ENCODE results near the gene KCNIP1.

DNA sequence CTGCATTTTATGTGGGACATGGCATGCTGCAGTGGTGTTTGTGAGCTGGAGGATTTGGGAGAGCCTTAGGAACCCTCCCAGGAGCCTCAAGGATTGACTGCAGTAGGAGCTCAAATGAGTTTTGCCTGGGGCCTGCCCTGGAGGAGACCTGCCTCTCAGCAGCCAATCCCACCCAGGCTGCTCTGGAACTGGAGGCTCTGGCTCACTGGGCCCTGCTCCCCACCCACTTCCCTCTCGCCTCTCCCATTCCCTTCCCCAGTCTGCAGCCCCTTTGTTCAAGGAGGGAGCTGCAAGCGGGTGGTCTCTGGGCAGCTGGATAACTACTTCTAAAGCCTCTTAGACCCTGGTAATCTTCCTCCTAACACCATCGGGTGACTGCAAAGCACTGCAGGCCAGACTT lies 24.2 kb downstream of the KCNIP1 start:
- TF ChIP-seq, protein P1, sequence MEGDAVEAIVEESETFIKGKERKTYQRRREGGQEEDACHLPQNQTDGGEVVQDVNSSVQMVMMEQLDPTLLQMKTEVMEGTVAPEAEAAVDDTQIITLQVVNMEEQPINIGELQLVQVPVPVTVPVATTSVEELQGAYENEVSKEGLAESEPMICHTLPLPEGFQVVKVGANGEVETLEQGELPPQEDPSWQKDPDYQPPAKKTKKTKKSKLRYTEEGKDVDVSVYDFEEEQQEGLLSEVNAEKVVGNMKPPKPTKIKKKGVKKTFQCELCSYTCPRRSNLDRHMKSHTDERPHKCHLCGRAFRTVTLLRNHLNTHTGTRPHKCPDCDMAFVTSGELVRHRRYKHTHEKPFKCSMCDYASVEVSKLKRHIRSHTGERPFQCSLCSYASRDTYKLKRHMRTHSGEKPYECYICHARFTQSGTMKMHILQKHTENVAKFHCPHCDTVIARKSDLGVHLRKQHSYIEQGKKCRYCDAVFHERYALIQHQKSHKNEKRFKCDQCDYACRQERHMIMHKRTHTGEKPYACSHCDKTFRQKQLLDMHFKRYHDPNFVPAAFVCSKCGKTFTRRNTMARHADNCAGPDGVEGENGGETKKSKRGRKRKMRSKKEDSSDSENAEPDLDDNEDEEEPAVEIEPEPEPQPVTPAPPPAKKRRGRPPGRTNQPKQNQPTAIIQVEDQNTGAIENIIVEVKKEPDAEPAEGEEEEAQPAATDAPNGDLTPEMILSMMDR (IDR thresholded peaks at IDR 0.05; ENCODE audit: low read depth, low read length), result no peak
- TF ChIP-seq, protein P2, sequence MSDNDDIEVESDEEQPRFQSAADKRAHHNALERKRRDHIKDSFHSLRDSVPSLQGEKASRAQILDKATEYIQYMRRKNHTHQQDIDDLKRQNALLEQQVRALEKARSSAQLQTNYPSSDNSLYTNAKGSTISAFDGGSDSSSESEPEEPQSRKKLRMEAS (IDR thresholded peaks at IDR 0.05; ENCODE audit: low read depth, low read length), result no peak

Measured in NB4 (cell line).